Ishikawa (cell line): ENCODE data around the gene SPDYC.

Source experiments
- CEBPB ChIP-seq: IDR thresholded peaks from 2 replicates; pipeline ENCODE4 v1.6.1; 2012
- CREB1 ChIP-seq: IDR thresholded peaks from 2 replicates; pipeline ENCODE4 v1.6.1; 2012; ENCODE audit warnings: low read depth
- EGR1 ChIP-seq: IDR thresholded peaks from 2 replicates; pipeline ENCODE4 v1.6.1; 2012
- EP300 ChIP-seq: IDR thresholded peaks from 2 replicates; pipeline ENCODE4 v1.6.1; 2012; ENCODE audit warnings: borderline replicate concordance
- FOXM1 ChIP-seq: IDR thresholded peaks from 2 replicates; pipeline ENCODE4 v1.6.1; 2012; ENCODE audit warnings: low read depth, borderline replicate concordance
- NFIC ChIP-seq: IDR thresholded peaks from 2 replicates; pipeline ENCODE4 v1.6.1; 2012
- RAD21 ChIP-seq: IDR thresholded peaks from 2 replicates; pipeline ENCODE4 v1.6.1; 2012; ENCODE audit warnings: low read depth
- REST ChIP-seq: IDR thresholded peaks from 2 replicates; pipeline ENCODE4 v1.6.1; 2012; ENCODE audit warnings: low read depth, mild to moderate bottlenecking
- TAF1 ChIP-seq: IDR thresholded peaks from 2 replicates; pipeline ENCODE4 v1.6.1; 2012; ENCODE audit warnings: low read depth, mild to moderate bottlenecking
- TCF12 ChIP-seq: IDR thresholded peaks from 2 replicates; pipeline ENCODE4 v1.6.1; 2012; ENCODE audit warnings: low read depth
- TEAD4 ChIP-seq: IDR thresholded peaks from 2 replicates; pipeline ENCODE4 v1.6.1; 2012
- USF1 ChIP-seq: IDR thresholded peaks from 2 replicates; pipeline ENCODE4 v1.6.1; 2012
- YY1 ChIP-seq: IDR thresholded peaks from 2 replicates; pipeline ENCODE4 v1.6.1; 2012; ENCODE audit warnings: low read depth
- ZBTB7A ChIP-seq: IDR thresholded peaks from 2 replicates; pipeline ENCODE4 v1.6.1; 2012; ENCODE audit warnings: low read depth
- TF ChIP-seq, protein P1 (sequence below): IDR thresholded peaks from 2 replicates; pipeline ENCODE4 v1.6.1; 2012

SPDYC gene

DNA sequence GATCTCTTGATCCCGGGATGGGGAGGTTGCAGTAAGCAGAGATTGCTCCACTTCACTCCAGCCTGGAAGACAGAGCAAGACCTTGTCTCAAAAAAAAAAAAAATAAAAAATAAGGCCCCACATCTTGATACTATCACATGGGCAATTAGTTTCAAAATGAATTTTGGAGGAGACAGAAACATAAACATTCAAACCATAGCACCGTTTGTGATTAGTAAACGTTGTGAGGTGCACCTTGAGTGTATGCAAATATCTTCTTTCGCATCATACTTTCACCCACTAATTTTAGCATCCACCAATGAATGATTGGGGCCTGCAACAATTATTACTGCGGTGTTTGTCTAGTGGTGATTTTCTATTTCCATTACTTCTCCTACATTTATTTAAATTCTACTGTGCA, 11.0 kb upstream of the SPDYC start:
- TF ChIP-seq RAD21 (no peak), FOXM1 (no peak), TEAD4 (no peak), REST (no peak), USF1 (no peak), EGR1 (no peak), EP300 (no peak)
- TF ChIP-seq, protein P1, sequence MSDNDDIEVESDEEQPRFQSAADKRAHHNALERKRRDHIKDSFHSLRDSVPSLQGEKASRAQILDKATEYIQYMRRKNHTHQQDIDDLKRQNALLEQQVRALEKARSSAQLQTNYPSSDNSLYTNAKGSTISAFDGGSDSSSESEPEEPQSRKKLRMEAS = no peak

- TF ChIP-seq EP300 (no peak), REST (no peak), USF1 (no peak), NFIC (no peak), TAF1 (no peak), ZBTB7A (no peak), FOXM1 (no peak), CEBPB (no peak), TCF12 (no peak), RAD21 (no peak), CREB1 (no peak), TEAD4 (no peak), EGR1 (no peak), YY1 (no peak)
- TF ChIP-seq, protein P1 = no peak
Measured at GRCh38 chr11:65160643-65161042, 9.4 kb upstream of the SPDYC start.

GRCh38 chr11:65163684-65164083, 6.3 kb upstream of the SPDYC start:
- TF ChIP-seq TAF1 = no peak
- TF ChIP-seq TCF12 = no peak
- no peak for TF ChIP-seq RAD21
- no peak for TF ChIP-seq EGR1
- TF ChIP-seq ZBTB7A = no peak
- TF ChIP-seq USF1 = no peak
- no peak for TF ChIP-seq EP300
- no peak for TF ChIP-seq REST
- TF ChIP-seq CREB1 = no peak
- TF ChIP-seq YY1 = no peak
- TF ChIP-seq NFIC = no peak

- TF ChIP-seq TEAD4 = no peak
- TF ChIP-seq CEBPB = no peak
- no peak for TF ChIP-seq ZBTB7A
- no peak for TF ChIP-seq FOXM1
- TF ChIP-seq NFIC = no peak
- no peak for TF ChIP-seq TAF1
- no peak for TF ChIP-seq RAD21
- TF ChIP-seq CREB1 = no peak
- TF ChIP-seq REST = no peak
- TF ChIP-seq EGR1 = no peak
Measured at GRCh38 chr11:65165410-65166317, 4.4 kb upstream of the SPDYC start.
